Lower leg skin (tissue), 3 donors: ENCODE measurements around the gene NOVA2.

Experiments used
- POLR2A ChIP-seq, 2 donors: fragments of 450-650 bp; IDR thresholded peaks; one replicate each; pipeline ENCODE4 v1.6.1; 2016 to 2017; ENCODE audit warnings: antibody characterized with exemption in 2 of 2, mild to moderate bottlenecking in 1 of 2, moderate library complexity in 1 of 2
- TF ChIP-seq, protein P1 (sequence below), 3 donors: fragments of 450-650 bp; IDR thresholded peaks; one replicate each; pipeline ENCODE4 v1.5.1; 2016; ENCODE audit warnings: antibody characterized with exemption in 3 of 3, mild to moderate bottlenecking in 3 of 3, moderate library complexity in 2 of 3

DNA sequence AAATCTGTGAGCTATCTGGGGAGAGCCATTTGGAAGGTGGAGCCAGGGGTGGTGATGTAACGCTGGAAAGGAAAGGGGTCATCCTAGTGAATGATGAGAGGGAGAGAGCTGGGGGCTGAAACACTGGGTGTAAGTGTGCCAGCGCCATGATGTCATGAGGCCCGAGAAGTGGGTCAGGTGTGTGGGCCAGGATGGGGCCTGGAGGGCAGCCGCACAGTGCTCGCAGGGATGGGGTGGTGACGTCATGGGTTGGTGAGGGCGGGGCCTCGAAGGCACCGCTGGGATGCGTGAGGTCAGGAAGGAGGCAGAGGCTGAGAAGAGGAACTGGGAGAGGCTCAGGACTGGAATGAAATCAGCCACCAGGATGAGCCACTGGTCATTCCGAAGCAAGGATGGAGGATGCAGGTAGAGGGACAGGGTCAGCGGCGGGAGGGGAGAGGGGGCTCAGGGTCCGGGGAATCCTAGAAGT is 26.0 kb upstream of the NOVA2 start:
- TF ChIP-seq POLR2A (IDR thresholded peaks at IDR 0.05), result no peak
- TF ChIP-seq, protein P1, sequence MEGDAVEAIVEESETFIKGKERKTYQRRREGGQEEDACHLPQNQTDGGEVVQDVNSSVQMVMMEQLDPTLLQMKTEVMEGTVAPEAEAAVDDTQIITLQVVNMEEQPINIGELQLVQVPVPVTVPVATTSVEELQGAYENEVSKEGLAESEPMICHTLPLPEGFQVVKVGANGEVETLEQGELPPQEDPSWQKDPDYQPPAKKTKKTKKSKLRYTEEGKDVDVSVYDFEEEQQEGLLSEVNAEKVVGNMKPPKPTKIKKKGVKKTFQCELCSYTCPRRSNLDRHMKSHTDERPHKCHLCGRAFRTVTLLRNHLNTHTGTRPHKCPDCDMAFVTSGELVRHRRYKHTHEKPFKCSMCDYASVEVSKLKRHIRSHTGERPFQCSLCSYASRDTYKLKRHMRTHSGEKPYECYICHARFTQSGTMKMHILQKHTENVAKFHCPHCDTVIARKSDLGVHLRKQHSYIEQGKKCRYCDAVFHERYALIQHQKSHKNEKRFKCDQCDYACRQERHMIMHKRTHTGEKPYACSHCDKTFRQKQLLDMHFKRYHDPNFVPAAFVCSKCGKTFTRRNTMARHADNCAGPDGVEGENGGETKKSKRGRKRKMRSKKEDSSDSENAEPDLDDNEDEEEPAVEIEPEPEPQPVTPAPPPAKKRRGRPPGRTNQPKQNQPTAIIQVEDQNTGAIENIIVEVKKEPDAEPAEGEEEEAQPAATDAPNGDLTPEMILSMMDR (IDR thresholded peaks at IDR 0.05), result no peak
